Measurements from ENCODE around the gene NTSR1. TPM values are rescaled to one million over a fixed set of nuclear protein-coding genes. Genes with fewer than 3 reads are reported as not detected.

NTSR1 gene
- total RNA-seq, 6 experiments from 2014 or later = 0.04 to 0.74 (median 0.09) TPM; not detected in 2

DNA sequence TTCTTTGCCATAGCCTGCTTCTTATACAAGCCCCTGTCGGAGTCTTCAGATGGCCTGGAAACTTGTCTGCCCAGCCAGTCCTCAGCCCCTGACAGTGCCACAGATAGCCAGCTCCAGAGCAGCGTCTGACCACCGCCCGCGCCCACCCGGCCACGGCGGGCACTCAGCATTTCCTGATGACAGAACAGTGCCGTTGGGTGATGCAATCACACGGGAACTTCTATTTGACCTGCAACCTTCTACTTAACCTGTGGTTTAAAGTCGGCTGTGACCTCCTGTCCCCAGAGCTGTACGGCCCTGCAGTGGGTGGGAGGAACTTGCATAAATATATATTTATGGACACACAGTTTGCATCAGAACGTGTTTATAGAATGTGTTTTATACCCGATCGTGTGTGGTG is 36.9 kb upstream of the NTSR1 start:
- Histone ChIP-seq H3K9me3 (no peaks in the 10 kb centered on the region), H3K27me3 (no peaks in the 10 kb centered on the region), H3K4me1 (no peaks in the 10 kb centered on the region), H3K27ac (no peak overlapping the region), H3K4me3 (no peak overlapping the region), H3K36me3 (no peaks in the 10 kb centered on the region)
- ATAC-seq (peak in 2 of 4 donors; percentile 9 to 22), DNase-seq (no peak)
- no peak for TF ChIP-seq POLR2A (IDR thresholded peaks at IDR 0.05)
- TF ChIP-seq, protein P1, sequence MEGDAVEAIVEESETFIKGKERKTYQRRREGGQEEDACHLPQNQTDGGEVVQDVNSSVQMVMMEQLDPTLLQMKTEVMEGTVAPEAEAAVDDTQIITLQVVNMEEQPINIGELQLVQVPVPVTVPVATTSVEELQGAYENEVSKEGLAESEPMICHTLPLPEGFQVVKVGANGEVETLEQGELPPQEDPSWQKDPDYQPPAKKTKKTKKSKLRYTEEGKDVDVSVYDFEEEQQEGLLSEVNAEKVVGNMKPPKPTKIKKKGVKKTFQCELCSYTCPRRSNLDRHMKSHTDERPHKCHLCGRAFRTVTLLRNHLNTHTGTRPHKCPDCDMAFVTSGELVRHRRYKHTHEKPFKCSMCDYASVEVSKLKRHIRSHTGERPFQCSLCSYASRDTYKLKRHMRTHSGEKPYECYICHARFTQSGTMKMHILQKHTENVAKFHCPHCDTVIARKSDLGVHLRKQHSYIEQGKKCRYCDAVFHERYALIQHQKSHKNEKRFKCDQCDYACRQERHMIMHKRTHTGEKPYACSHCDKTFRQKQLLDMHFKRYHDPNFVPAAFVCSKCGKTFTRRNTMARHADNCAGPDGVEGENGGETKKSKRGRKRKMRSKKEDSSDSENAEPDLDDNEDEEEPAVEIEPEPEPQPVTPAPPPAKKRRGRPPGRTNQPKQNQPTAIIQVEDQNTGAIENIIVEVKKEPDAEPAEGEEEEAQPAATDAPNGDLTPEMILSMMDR (IDR thresholded peaks at IDR 0.05) = no peak
- intact Hi-C loops (cut with DNase I) = loop anchor here (5.0 kb wide), 1 partner anchor 116 kb away; no protein-coding TSS in a partner anchor
- WGBS (ENCODE audit: insufficient coverage, low coverage, low lambda C conversion rate, missing lambda C conversion rate) = 10% methylated on average over 4 of the region's 15 CpGs

DNA sequence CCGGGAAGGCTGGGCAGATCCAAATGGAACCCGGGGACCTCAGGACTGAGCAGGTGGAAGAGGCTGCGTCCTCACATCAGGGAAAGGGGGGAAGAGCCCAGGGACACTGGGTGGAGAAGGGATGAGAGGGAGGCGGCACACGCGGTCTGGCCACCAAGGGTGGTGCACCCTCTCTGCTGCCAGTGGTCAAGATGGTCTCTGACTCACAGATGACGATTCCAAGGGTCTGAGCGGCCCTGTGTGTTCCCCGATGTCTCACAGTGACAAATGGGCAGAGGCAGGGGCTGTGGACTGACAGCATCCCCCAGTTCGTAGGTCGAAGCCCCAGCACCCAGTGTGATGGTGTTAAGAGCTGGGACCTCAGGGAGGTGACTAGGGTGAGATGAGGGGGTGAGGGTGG is 34.3 kb upstream of the NTSR1 start:
- ATAC-seq = no peak
- H3K4me1 ChIP-seq = peaks cover 0 to 5% (median 0%) of the 10 kb centered on the region in 4 donors
- intact Hi-C loops (cut with DNase I) = loop anchor here (5.0 kb wide), 1 partner anchor 113 kb away; no protein-coding TSS in a partner anchor
- H3K9me3 ChIP-seq = no peaks in the 10 kb centered on the region
- H3K27ac ChIP-seq = no peak overlapping the region
- no peaks in the 10 kb centered on the region for H3K36me3 ChIP-seq
- no peak for DNase-seq
- H3K27me3 ChIP-seq = no peaks in the 10 kb centered on the region
- WGBS (ENCODE audit: insufficient coverage, low coverage, low lambda C conversion rate, missing lambda C conversion rate) = 80% methylated on average over 1 of the region's 11 CpGs
- H3K4me3 ChIP-seq = no peak overlapping the region
- no peak for TF ChIP-seq POLR2A (IDR thresholded peaks at IDR 0.05)
- TF ChIP-seq, protein P1 (IDR thresholded peaks at IDR 0.05) = no peak

GRCh38 chr20:62675156-62675876 is 33.3 kb upstream of the NTSR1 start:
- TF ChIP-seq, protein P1 (IDR thresholded peaks at IDR 0.05) = no peak
- no peak for TF ChIP-seq POLR2A (IDR thresholded peaks at IDR 0.05)

DNA sequence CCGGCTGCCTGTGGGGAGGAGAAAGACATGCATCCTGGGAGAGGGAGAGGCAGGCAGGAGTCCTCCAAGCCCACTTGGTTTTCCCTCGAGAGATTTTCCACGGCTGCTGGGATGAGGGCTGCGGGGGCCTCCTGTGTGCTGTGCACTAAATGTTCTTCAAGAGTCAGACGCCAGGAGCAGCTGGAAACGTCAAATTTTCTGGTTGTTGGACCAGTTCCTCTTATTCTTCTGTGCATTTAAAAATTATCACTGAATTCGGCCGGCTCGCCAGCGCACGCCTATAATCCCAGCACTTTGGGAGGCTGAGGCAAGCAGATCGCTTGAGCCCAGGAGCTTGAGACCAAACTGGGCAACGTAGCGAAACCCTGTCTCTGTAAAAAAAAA is 32.8 kb upstream of the NTSR1 start:
- intact Hi-C loops (cut with DNase I) = no loop called here
- Histone ChIP-seq H3K4me3 (no peak overlapping the region), H3K27ac (no peak overlapping the region), H3K36me3 (no peaks in the 10 kb centered on the region), H3K9me3 (no peaks in the 10 kb centered on the region), H3K27me3 (no peaks in the 10 kb centered on the region), H3K4me1 (peaks cover 0 to 5% (median 0%) of the 10 kb centered on the region in 4 donors)
- WGBS (ENCODE audit: insufficient coverage, low coverage, low lambda C conversion rate, missing lambda C conversion rate) = 69% methylated on average over 11 of the region's 14 CpGs
- ATAC-seq (no peak), DNase-seq (no peak)
- no peak for TF ChIP-seq POLR2A (IDR thresholded peaks at IDR 0.05)
- TF ChIP-seq, protein P1 (IDR thresholded peaks at IDR 0.05) = no peak

More at GRCh38 chr20:62675156-62675876, 33.3 kb upstream of the NTSR1 start:
- no peak for DNase-seq
- ATAC-seq = peak; percentile 8 to 32 (median 14)
- H3K4me1 ChIP-seq = peaks cover 0 to 5% (median 0%) of the 10 kb centered on the region in 4 donors
- intact Hi-C loops (cut with DNase I) = no loop called here
- H3K9me3 ChIP-seq = no peaks in the 10 kb centered on the region
- H3K27me3 ChIP-seq = no peaks in the 10 kb centered on the region
- no CpG with 5 or more reads among the region's 25 CpGs for WGBS (ENCODE audit: insufficient coverage, low coverage, low lambda C conversion rate, missing lambda C conversion rate)
- H3K36me3 ChIP-seq = no peaks in the 10 kb centered on the region
- H3K27ac ChIP-seq = no peak overlapping the region
- H3K4me3 ChIP-seq = no peak overlapping the region

Data from right lobe of liver (tissue), 6 donors.